Activated CD4-positive, alpha-beta T cell treated with anti-CD3 and anti-CD28 coated beads, Interleukin-2, Interleukin-6, amounts not matched to agents 100 ng/mL and 50 ng/mL, durations not matched to agents 16 hours and 8 hours (primary cell): ENCODE data around the gene CCDC74B.
"Not testable (repeated sequence)": the region's sequence is repeated elsewhere in the genome, so short reads cannot be mapped to it uniquely, and the experiment has no call there.

Experiments used
- DNase-seq: peaks from one replicate; pipeline ENCODE4 v3.0.0-alpha.2; 2020

The CCDC74B gene

GRCh38 chr2:130145006-130145414, at the start of gene CCDC74B:
Gene CCDC74B (minus strand): TSS chr2:130145112. CDS start chr2:130144996, 116 bp downstream.
- peak; percentile 70 for DNase-seq

- DNase-seq = not testable (repeated sequence)
These were observed 48.9 kb upstream of the CCDC74B start for GRCh38 chr2:130193824-130194223.

- DNase-seq = not testable (repeated sequence)
These were observed 47.5 kb upstream of the CCDC74B start for GRCh38 chr2:130192451-130192850.

GRCh38 chr2:130191319-130191718, 46.4 kb upstream of the CCDC74B start:
- DNase-seq = not testable (repeated sequence)

GRCh38 chr2:130190237-130190636, 45.3 kb upstream of the CCDC74B start:
- no peak for DNase-seq

GRCh38 chr2:130188958-130189357, 44.0 kb upstream of the CCDC74B start:
- not testable (repeated sequence) for DNase-seq

GRCh38 chr2:130187859-130188792, 43.2 kb upstream of the CCDC74B start:
- not testable (repeated sequence) for DNase-seq

- no peak for DNase-seq
These were observed 42.4 kb upstream of the CCDC74B start for GRCh38 chr2:130187268-130187667.

GRCh38 chr2:130186391-130186790, 41.5 kb upstream of the CCDC74B start:
- no peak for DNase-seq

GRCh38 chr2:130185896-130186295, 41.0 kb upstream of the CCDC74B start:
- no peak for DNase-seq

- DNase-seq = no peak
These were observed 40.5 kb upstream of the CCDC74B start for GRCh38 chr2:130185436-130185835.

GRCh38 chr2:130183512-130184373, 38.8 kb upstream of the CCDC74B start:
- no peak for DNase-seq

- not testable (repeated sequence) for DNase-seq
These were observed 38.1 kb upstream of the CCDC74B start for GRCh38 chr2:130182826-130183511.

- DNase-seq = peak; percentile 94
These were observed 37.2 kb upstream of the CCDC74B start, which contains the start of gene MZT2B for GRCh38 chr2:130181880-130182682. Gene MZT2B (plus strand): TSS chr2:130182262. CDS start chr2:130182283, 21 bp downstream.

GRCh38 chr2:130181325-130181879, 36.5 kb upstream of the CCDC74B start, which contains the start of gene SMPD4:
Gene SMPD4 (minus strand): TSS chr2:130181602. CDS start chr2:130176592, 5,010 bp downstream.
- DNase-seq = peak; percentile 97

- not testable (repeated sequence) for DNase-seq
These were observed 35.8 kb upstream of the CCDC74B start for GRCh38 chr2:130180404-130181324.

GRCh38 chr2:130174866-130175265, 30.0 kb upstream of the CCDC74B start:
- peak; percentile 55 for DNase-seq

- DNase-seq = no peak
These were observed 25.0 kb upstream of the CCDC74B start for GRCh38 chr2:130169896-130170295.

GRCh38 chr2:130169163-130169562, 24.3 kb upstream of the CCDC74B start:
- DNase-seq = not testable (repeated sequence)

GRCh38 chr2:130166611-130167010, 21.7 kb upstream of the CCDC74B start:
- DNase-seq = not testable (repeated sequence)
